Activated CD4-positive, alpha-beta T cell treated with anti-CD3 and anti-CD28 coated beads, Interleukin-2, amount 10 ng/mL, durations not matched to agents 24 days and 14 days (primary cell): ENCODE measurements around the gene TEAD1. TPM values are rescaled to one million over a fixed set of nuclear protein-coding genes. Genes with fewer than 3 reads are reported as not detected.

ENCODE experiments used
- DNase-seq: peaks from one replicate; pipeline ENCODE4 v3.0.0; 2022
- H3K27ac Mint-ChIP-seq: one replicate; pipeline ENCODE4 v1.8.0; 2022; ENCODE audit warnings: mild to moderate bottlenecking, mixed read lengths
- H3K27me3 Mint-ChIP-seq: one replicate; pipeline ENCODE4 v1.8.0; 2022; ENCODE audit warnings: mixed read lengths
- H3K36me3 Mint-ChIP-seq: one replicate; pipeline ENCODE4 v1.8.0; 2022; ENCODE audit warnings: low read depth, mild to moderate bottlenecking, mixed read lengths
- H3K4me1 Mint-ChIP-seq: one replicate; pipeline ENCODE4 v1.8.0; 2021; ENCODE audit warnings: mixed read lengths
- H3K4me3 Mint-ChIP-seq: one replicate; pipeline ENCODE4 v1.8.0; 2022; ENCODE audit warnings: mild to moderate bottlenecking, moderate library complexity, mixed read lengths
- H3K9me3 Mint-ChIP-seq: one replicate; pipeline ENCODE4 v1.8.0; 2021; ENCODE audit warnings: mixed read lengths
- intact Hi-C: fragments of 100-400 bp; cut with micrococcal nuclease; formaldehyde crosslinking; loops from one replicate; pipeline ENCODE4 v1.15.1; 2023
- total RNA-seq: library from RNA; stranded (reverse); gene quantifications from 2 replicates; pipeline ENCODE4 v1.2.3, GENCODE V29; 2022

TEAD1 gene
- total RNA-seq, 1 donor from 2014 or later: 0.49 TPM

GRCh38 chr11:12734625-12735024 is 60.4 kb downstream of the TEAD1 start:
- Mint-ChIP-seq H3K27me3 (peaks cover 22% of the 10 kb centered on the region), H3K4me3 (no peak overlapping the region), H3K27ac (no peak overlapping the region), H3K36me3 (no peaks in the 10 kb centered on the region), H3K9me3 (no peaks in the 10 kb centered on the region), H3K4me1 (no peaks in the 10 kb centered on the region)
- intact Hi-C loops: no loop called here
- DNase-seq: no peak

DNA sequence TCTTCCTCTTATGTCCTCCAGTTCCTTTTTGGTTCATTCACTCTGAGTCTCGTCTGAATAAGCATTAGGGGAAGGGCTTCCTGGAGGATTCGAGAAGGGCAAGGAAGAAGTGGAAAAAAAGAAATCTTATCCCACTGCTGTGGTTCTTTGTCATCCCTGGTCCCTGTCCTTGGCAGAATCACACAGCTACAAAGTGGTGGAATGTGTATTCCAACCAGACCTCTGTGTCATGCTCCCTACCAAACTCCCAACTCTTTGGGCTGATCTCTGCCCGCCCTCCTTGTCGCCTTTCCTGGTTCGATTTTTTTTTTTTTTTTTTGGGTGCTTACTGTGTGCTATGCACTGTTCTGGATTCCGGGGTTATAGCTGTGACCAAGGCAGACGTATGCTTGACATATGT is 61.0 kb downstream of the TEAD1 start:
- no peak overlapping the region for H3K4me3 Mint-ChIP-seq
- H3K4me1 Mint-ChIP-seq: no peaks in the 10 kb centered on the region
- H3K27me3 Mint-ChIP-seq: peaks cover 21% of the 10 kb centered on the region
- intact Hi-C loops: no loop called here
- no peaks in the 10 kb centered on the region for H3K36me3 Mint-ChIP-seq
- H3K27ac Mint-ChIP-seq: no peak overlapping the region
- H3K9me3 Mint-ChIP-seq: no peaks in the 10 kb centered on the region
- no peak for DNase-seq

DNA sequence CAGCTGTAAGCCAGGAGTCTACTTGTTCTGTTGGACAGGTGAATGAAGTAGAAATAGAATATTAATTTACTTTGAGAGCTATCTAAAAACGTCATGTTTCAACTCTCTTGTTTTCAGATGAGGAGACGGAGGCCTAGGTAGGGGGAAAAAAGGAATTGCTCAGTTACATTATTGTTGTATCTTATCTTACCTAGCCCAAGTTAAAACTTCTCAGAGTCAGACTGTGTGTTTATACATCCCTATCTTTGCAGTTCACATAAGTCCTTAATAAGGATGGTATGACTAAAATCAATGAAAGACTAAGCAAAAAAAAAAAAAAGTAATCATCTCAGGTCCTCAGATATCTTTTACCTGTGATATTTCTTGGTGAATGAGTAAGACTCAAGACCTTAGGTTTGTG is 62.8 kb downstream of the TEAD1 start:
- no peak for DNase-seq
- no peak overlapping the region for H3K4me3 Mint-ChIP-seq
- H3K27me3 Mint-ChIP-seq: peaks cover 21% of the 10 kb centered on the region
- H3K27ac Mint-ChIP-seq: no peak overlapping the region
- no peaks in the 10 kb centered on the region for H3K4me1 Mint-ChIP-seq
- no peaks in the 10 kb centered on the region for H3K36me3 Mint-ChIP-seq
- no peaks in the 10 kb centered on the region for H3K9me3 Mint-ChIP-seq
- intact Hi-C loops: no loop called here

DNA sequence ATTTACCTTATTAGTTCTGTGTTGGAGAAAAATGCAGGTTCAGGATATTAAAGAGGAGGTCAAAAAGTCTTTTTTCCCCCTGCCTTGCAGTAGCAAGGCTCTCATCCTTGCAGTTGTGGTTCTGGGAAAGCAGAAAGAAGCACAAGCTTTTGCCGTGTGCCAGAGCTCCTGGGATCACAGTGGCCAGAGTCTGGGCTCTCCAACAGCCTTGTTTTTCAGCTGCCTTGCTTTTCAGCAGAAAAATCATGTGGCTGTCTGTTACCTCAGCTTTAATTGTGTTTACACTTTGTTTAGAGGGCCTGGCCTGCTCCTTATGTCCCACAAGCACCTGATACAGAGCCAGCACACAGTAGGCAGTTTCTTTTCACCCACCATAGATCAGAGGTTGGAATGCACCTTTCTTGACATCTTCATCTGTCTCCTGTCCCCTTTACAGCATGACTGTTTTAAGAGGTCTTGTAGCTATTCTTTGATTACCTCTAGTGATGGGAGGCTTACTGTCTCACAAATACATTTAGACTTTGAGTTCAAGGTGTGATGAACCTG is 67.5 kb downstream of the TEAD1 start:
- H3K27ac Mint-ChIP-seq: no peak overlapping the region

GRCh38 chr11:12743834-12744449 is 69.7 kb downstream of the TEAD1 start:
- DNase-seq: no peak
- no peak overlapping the region for H3K4me3 Mint-ChIP-seq
- H3K36me3 Mint-ChIP-seq: no peaks in the 10 kb centered on the region
- H3K27me3 Mint-ChIP-seq: peaks cover 21% of the 10 kb centered on the region
- no peak overlapping the region for H3K27ac Mint-ChIP-seq
- no peaks in the 10 kb centered on the region for H3K9me3 Mint-ChIP-seq
- H3K4me1 Mint-ChIP-seq: no peaks in the 10 kb centered on the region
- intact Hi-C loops: no loop called here

More for the DNA sequence above, 67.5 kb downstream of the TEAD1 start:
- peaks cover 23% of the 10 kb centered on the region for H3K27me3 Mint-ChIP-seq
- H3K36me3 Mint-ChIP-seq: no peaks in the 10 kb centered on the region
- DNase-seq: no peak
- H3K4me1 Mint-ChIP-seq: no peaks in the 10 kb centered on the region
- intact Hi-C loops: no loop called here
- H3K4me3 Mint-ChIP-seq: no peak overlapping the region
- no peaks in the 10 kb centered on the region for H3K9me3 Mint-ChIP-seq

GRCh38 chr11:12744826-12745502 is 70.7 kb downstream of the TEAD1 start:
- DNase-seq: no peak
- H3K27ac Mint-ChIP-seq: no peak overlapping the region
- no peak overlapping the region for H3K4me3 Mint-ChIP-seq
- no peaks in the 10 kb centered on the region for H3K4me1 Mint-ChIP-seq
- no peaks in the 10 kb centered on the region for H3K9me3 Mint-ChIP-seq
- intact Hi-C loops: no loop called here
- H3K27me3 Mint-ChIP-seq: peaks cover 22% of the 10 kb centered on the region
- H3K36me3 Mint-ChIP-seq: no peaks in the 10 kb centered on the region

DNA sequence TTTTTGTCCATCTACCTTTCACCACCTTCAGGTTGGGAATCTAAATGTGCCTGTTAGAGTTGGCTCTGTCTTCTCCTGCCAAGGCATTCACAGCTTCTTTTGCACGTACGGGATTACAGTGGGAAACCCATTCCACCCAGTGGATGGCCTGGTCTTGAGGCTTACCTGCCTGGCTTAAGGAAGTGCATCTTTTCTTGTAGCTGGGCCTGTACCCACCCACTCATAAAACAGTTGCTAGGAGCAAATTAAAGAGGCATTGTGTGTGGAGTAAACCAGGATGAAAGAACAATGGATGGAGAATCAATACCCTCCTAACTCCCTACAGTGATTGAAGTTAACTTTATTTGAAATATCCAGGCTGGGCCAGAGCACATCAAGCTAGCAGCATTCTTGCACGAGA is 71.6 kb downstream of the TEAD1 start:
- no peak overlapping the region for H3K4me3 Mint-ChIP-seq
- peaks cover 20% of the 10 kb centered on the region for H3K27me3 Mint-ChIP-seq
- no peaks in the 10 kb centered on the region for H3K36me3 Mint-ChIP-seq
- H3K9me3 Mint-ChIP-seq: no peaks in the 10 kb centered on the region
- no peaks in the 10 kb centered on the region for H3K4me1 Mint-ChIP-seq
- H3K27ac Mint-ChIP-seq: no peak overlapping the region
- no peak for DNase-seq
- intact Hi-C loops: no loop called here

GRCh38 chr11:12746593-12747097 is 72.4 kb downstream of the TEAD1 start:
- Mint-ChIP-seq H3K9me3 (no peaks in the 10 kb centered on the region), H3K4me1 (no peaks in the 10 kb centered on the region), H3K36me3 (no peaks in the 10 kb centered on the region), H3K27me3 (peaks cover 20% of the 10 kb centered on the region), H3K4me3 (no peak overlapping the region), H3K27ac (no peak overlapping the region)
- no peak for DNase-seq
- intact Hi-C loops: no loop called here

DNA sequence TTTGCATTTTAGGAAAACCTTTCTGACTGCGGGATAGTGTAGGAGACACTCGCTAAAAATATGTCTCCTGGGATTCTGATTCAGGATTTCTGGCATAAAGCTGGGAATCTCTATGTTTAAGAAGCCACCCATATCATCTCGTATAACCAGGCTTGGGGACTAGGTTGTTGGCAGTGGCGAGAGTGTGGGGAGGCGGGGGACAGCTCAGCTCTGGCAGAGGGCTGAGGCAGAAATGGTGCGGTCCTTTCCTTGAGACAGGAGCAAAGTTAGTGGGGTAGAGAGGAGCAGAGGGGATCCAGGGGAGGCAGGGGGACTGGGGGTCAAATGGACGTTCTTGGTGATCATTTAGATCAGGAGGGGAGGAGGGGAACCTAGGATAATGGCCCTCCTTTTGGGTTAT is 74.3 kb downstream of the TEAD1 start:
- Mint-ChIP-seq H3K27ac (no peak overlapping the region), H3K36me3 (no peaks in the 10 kb centered on the region), H3K27me3 (peaks cover 23% of the 10 kb centered on the region), H3K4me3 (no peak overlapping the region), H3K4me1 (no peaks in the 10 kb centered on the region), H3K9me3 (no peaks in the 10 kb centered on the region)
- intact Hi-C loops: no loop called here
- no peak for DNase-seq

DNA sequence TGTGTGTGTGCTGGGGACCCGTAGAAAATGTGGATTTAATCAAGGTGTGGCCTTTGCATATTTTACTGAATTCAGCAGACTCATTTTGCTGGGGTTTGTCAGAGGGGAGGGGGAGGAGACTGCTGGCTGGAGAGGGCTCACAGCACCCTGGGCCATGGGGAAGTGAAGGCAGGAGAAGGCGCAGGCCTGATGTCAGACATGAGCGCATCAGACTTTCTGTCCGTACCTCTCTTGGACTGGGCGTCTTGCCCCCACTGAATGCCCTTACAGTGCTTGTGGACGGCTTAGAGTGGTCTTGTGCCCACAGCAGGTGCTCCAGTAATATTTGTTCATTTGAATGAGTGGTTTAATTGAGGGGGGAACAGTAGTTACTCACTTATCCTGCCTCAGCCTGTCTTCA is 75.2 kb downstream of the TEAD1 start:
- no peak for DNase-seq
- Mint-ChIP-seq H3K4me1 (no peaks in the 10 kb centered on the region), H3K36me3 (no peaks in the 10 kb centered on the region), H3K27me3 (peaks cover 20% of the 10 kb centered on the region), H3K27ac (no peak overlapping the region), H3K9me3 (no peaks in the 10 kb centered on the region), H3K4me3 (no peak overlapping the region)
- intact Hi-C loops: no loop called here

- H3K27me3 Mint-ChIP-seq: peaks cover 17% of the 10 kb centered on the region
- H3K4me3 Mint-ChIP-seq: no peak overlapping the region
- intact Hi-C loops: no loop called here
- no peak for DNase-seq
- H3K4me1 Mint-ChIP-seq: no peaks in the 10 kb centered on the region
- H3K36me3 Mint-ChIP-seq: no peaks in the 10 kb centered on the region
- no peaks in the 10 kb centered on the region for H3K9me3 Mint-ChIP-seq
- no peak overlapping the region for H3K27ac Mint-ChIP-seq
Observed at GRCh38 chr11:12750181-12750580, 76.0 kb downstream of the TEAD1 start.

GRCh38 chr11:12752868-12753524 is 78.8 kb downstream of the TEAD1 start:
- peaks cover 21% of the 10 kb centered on the region for H3K27me3 Mint-ChIP-seq
- no peak overlapping the region for H3K4me3 Mint-ChIP-seq
- no peaks in the 10 kb centered on the region for H3K36me3 Mint-ChIP-seq
- no peak for DNase-seq
- no peak overlapping the region for H3K27ac Mint-ChIP-seq
- no peaks in the 10 kb centered on the region for H3K4me1 Mint-ChIP-seq
- H3K9me3 Mint-ChIP-seq: no peaks in the 10 kb centered on the region
- intact Hi-C loops: no loop called here

GRCh38 chr11:12754021-12754420 is 79.8 kb downstream of the TEAD1 start:
- intact Hi-C loops: no loop called here
- Mint-ChIP-seq H3K9me3 (no peaks in the 10 kb centered on the region), H3K36me3 (no peaks in the 10 kb centered on the region), H3K4me3 (no peak overlapping the region), H3K27ac (no peak overlapping the region), H3K4me1 (no peaks in the 10 kb centered on the region), H3K27me3 (peaks cover 21% of the 10 kb centered on the region)
- no peak for DNase-seq

DNA sequence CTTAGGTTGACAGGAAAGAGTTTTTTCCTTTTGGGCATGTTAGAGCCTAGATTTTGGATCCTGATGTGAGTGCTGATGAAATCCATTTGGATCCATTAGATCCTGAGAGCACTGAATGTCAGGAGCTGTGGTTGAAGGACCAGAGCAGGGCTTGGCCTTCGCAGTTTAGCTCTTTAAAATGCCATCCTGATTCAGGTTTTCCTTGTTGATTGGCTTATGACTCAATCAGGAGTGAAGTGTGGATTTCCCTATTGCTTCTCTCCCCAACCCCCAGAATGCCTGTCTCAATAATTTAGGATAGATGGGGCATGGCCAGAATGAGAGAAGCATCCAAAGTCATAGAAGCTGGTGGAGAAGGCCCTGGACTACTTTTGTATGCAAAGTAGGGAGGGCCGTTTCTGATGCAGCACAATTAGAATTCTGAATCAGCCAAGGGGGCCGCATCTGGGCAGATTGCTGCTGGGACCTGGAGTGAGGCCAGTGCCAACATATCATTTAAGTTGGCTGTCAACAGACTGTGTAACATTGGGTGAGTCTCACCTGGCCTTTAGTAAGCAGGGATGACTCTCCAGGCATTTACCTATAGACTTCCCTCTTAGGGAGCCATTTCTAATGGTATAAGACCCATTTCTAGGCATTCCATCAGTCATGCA is 80.5 kb downstream of the TEAD1 start:
- Mint-ChIP-seq H3K27me3 (peaks cover 23% of the 10 kb centered on the region), H3K27ac (no peak overlapping the region), H3K4me1 (no peaks in the 10 kb centered on the region), H3K36me3 (no peaks in the 10 kb centered on the region), H3K9me3 (no peaks in the 10 kb centered on the region), H3K4me3 (no peak overlapping the region)
- intact Hi-C loops: no loop called here
- DNase-seq: no peak
